H1 (cell line): ENCODE data around the gene ME3. TPM values are rescaled to one million over a fixed set of nuclear protein-coding genes. Genes with fewer than 3 reads are reported as not detected.

Experiments
- ATF2 ChIP-seq: IDR thresholded peaks from 2 replicates; pipeline ENCODE4 v1.6.1; 2012; ENCODE audit warnings: low read length, inconsistent platforms
- BACH1 ChIP-seq: IDR thresholded peaks from 2 replicates; pipeline ENCODE4 v1.6.1; 2012; ENCODE audit warnings: low read length, improper control_type of control experiment
- E2F6 ChIP-seq: IDR thresholded peaks from 2 replicates; pipeline ENCODE4 v1.6.1; 2012; ENCODE audit warnings: inconsistent platforms
- KDM4A ChIP-seq: IDR thresholded peaks from one replicate; pipeline ENCODE4 v1.7.1; 2012; ENCODE audit warnings: low read depth, mild to moderate bottlenecking, moderate library complexity, low read length, inconsistent platforms; ENCODE audit not compliant: severe bottlenecking
- NANOG ChIP-seq: IDR thresholded peaks from 2 replicates; pipeline ENCODE4 v1.6.1; 2011; ENCODE audit warnings: low read length, low read depth, mild to moderate bottlenecking, inconsistent platforms; ENCODE audit not compliant: insufficient read depth, poor library complexity, severe bottlenecking
- USF2 ChIP-seq: IDR thresholded peaks from 2 replicates; pipeline ENCODE4 v1.6.1; 2011; ENCODE audit warnings: low read length, improper control_type of control experiment
- ZNF274 ChIP-seq: IDR thresholded peaks from 2 replicates; pipeline ENCODE4 v1.7.0; 2012; ENCODE audit warnings: low read length, borderline replicate concordance; ENCODE audit errors: extremely low read depth
- polyA plus RNA-seq, 7 experiments: library from polyadenylated mRNA; depleted of rRNA in 3 of 7; stranded (reverse) in 5 of 7; unstranded in 2 of 7; fragments of >200 nt in 5 of 7; fragments of 200-250 nt in 2 of 7; gene quantifications; 1 replicate in 5 of 7; 2 replicates in 1 of 7; 4 replicates in 1 of 7; pipeline versions ENCODE4 v1.2.1 to v1.2.3, GENCODE V29; 2011 to 2013; ENCODE audit warnings: missing spikeins in 2 of 7, mixed read lengths in 2 of 7
- total RNA-seq: library from RNA; stranded (reverse); fragmentation: NEBNext Ultra II Directional; extraction: Animal tissue kit (Norgen Biotek cat#: 25700); gene quantifications from 2 replicates; pipeline ENCODE4 v1.2.1, GENCODE V29; 2021
- TF ChIP-seq, protein P1 (sequence below): IDR thresholded peaks from 2 replicates; pipeline ENCODE4 v1.6.1; 2012; ENCODE audit warnings: inconsistent platforms

ME3 gene
- total and polyA plus RNA-seq, 2 of the 8 experiments (the other 6 are each of a cell fraction or from before 2014, with no cell fraction given), result 1.5 to 2.8 TPM

GRCh38 chr11:86497836-86498235 is 174.6 kb downstream of the ME3 start (continued):
- TF ChIP-seq USF2 (no peak), BACH1 (no peak), ATF2 (no peak), E2F6 (no peak), ZNF274 (no peak), NANOG (no peak), KDM4A (no peak)
- TF ChIP-seq, protein P1, sequence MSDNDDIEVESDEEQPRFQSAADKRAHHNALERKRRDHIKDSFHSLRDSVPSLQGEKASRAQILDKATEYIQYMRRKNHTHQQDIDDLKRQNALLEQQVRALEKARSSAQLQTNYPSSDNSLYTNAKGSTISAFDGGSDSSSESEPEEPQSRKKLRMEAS, result no peak
